Panc1 (cell line): ENCODE data around the gene CBL. TPM values are rescaled to one million over a fixed set of nuclear protein-coding genes. Genes with fewer than 3 reads are reported as not detected.

Experiments
- ATAC-seq: fragments of 200-7000 bp; cut with Tn5 transposase; 2 replicates; pipeline ENCODE4 v1.9.1; 2020; ENCODE audit warnings: mild to moderate bottlenecking, moderate library complexity
- BruUV-seq: library from RNA; stranded (reverse); fragments of 400-500 nt; replicated peaks from 2 replicates; lab custom pipeline; 2021; lab: Mats Ljungman, UMichigan
- CTCF ChIA-PET: fragments of 300-600 bp; sonication (Branson Sonifier 250); formaldehyde crosslinking; loops from one replicate; lab custom pipeline; 2022; ENCODE audit warnings: antibody characterized with exemption; lab: Charles Lee
- POLR2A ChIA-PET: fragments of 300-600 bp; sonication (Branson Sonifier 250); formaldehyde crosslinking; loops from one replicate; lab custom pipeline; 2022; ENCODE audit warnings: antibody characterized with exemption; lab: Charles Lee
- DNase-seq: peaks from one replicate; pipeline ENCODE4 v3.0.0-alpha.2; 2010; ENCODE audit warnings: low read depth, low spot score
- H3K27ac ChIP-seq: 2 replicates; pipeline ENCODE4 v1.5.1; 2011; ENCODE audit warnings: mild to moderate bottlenecking, low read length, inconsistent platforms
- H3K27me3 ChIP-seq: fragments of 200-500 bp; sonication (Bioruptor generic); 2 replicates; pipeline ENCODE4 v1.6.0; 2014; ENCODE audit warnings: low read length, inconsistent platforms; ENCODE audit not compliant: control insufficient read depth, insufficient read depth
- H3K36me3 ChIP-seq: fragments of 200-500 bp; sonication (Bioruptor generic); 2 replicates; pipeline ENCODE4 v1.5.1; 2014; ENCODE audit warnings: inconsistent platforms, mild to moderate bottlenecking, low read length, moderate library complexity; ENCODE audit not compliant: control insufficient read depth, insufficient read depth
- H3K4me1 ChIP-seq: 2 replicates; pipeline ENCODE4 v1.5.1; 2011; ENCODE audit warnings: inconsistent platforms, mild to moderate bottlenecking, low read length, moderate library complexity; ENCODE audit not compliant: control insufficient read depth, insufficient read depth
- H3K4me3 ChIP-seq, 2 experiments: 2 replicates each; pipeline ENCODE4 v1.5.1; 2011 to 2012; ENCODE audit warnings: low read depth in 2 of 2, low read length in 2 of 2, mild to moderate bottlenecking in 2 of 2, inconsistent platforms in 1 of 2, moderate library complexity in 1 of 2
- H3K9me3 ChIP-seq: fragments of 200-500 bp; sonication (Bioruptor generic); 2 replicates; pipeline ENCODE4 v1.5.1; 2014; ENCODE audit warnings: low read depth, mild to moderate bottlenecking, inconsistent platforms, low read length, moderate library complexity; ENCODE audit not compliant: control insufficient read depth, insufficient read depth
- CTCF ChIP-seq: fragments of 450-650 bp; IDR thresholded peaks from 2 replicates; pipeline ENCODE4 v1.5.1; 2017; ENCODE audit warnings: mild to moderate bottlenecking
- POLR2AphosphoS5 ChIP-seq: IDR thresholded peaks from 2 replicates; pipeline ENCODE4 v1.6.1; 2012; ENCODE audit warnings: mild to moderate bottlenecking, low read depth, low read length, moderate library complexity
- REST ChIP-seq, 2 experiments: IDR thresholded peaks; 2 replicates each; pipeline ENCODE4 v1.6.1; 2011 to 2012; ENCODE audit warnings: low read depth in 2 of 2, control low read depth in 1 of 2, low read length in 1 of 2, mild to moderate bottlenecking in 1 of 2, moderate library complexity in 1 of 2; ENCODE audit not compliant: insufficient read depth in 1 of 2
- SIN3A ChIP-seq: IDR thresholded peaks from 2 replicates; pipeline ENCODE4 v1.6.1; 2012; ENCODE audit warnings: low read depth, mild to moderate bottlenecking, low read length, moderate library complexity, borderline replicate concordance; ENCODE audit not compliant: insufficient read depth
- TCF7L2 ChIP-seq: IDR thresholded peaks from 2 replicates; pipeline ENCODE4 v1.6.1; 2011; ENCODE audit warnings: mild to moderate bottlenecking, low read depth, low read length, inconsistent platforms
- in situ Hi-C: cut with HindIII; loops from 2 replicates; pipeline ENCODE4 v1.10.0; 2016; ENCODE audit warnings: low sequenced_read_pairs, low pct_unique_long_range_greater_than_20kb
- intact Hi-C: fragments of 100-400 bp; cut with micrococcal nuclease; formaldehyde crosslinking; loops from one replicate; pipeline ENCODE4 v1.10.0; 2022; ENCODE audit not compliant: unreplicated experiment
- total RNA-seq: library from RNA; stranded (reverse); gene quantifications from one replicate; pipeline ENCODE4 v1.2.1, GENCODE V29; 2021; ENCODE audit not compliant: unreplicated experiment

The CBL gene
- total RNA-seq, 1 experiment from 2014 or later, result 69.9 TPM

GRCh38 chr11:119267645-119268044, 61.5 kb downstream of the CBL start:
- intact Hi-C loops, result no loop called here
- CTCF ChIA-PET, result no interaction called here
- H3K27ac ChIP-seq, result no peak overlapping the region
- no peak overlapping the region for H3K4me3 ChIP-seq
- TF ChIP-seq TCF7L2, result no peak
- TF ChIP-seq SIN3A, result no peak
- TF ChIP-seq POLR2AphosphoS5, result no peak
- no peak for TF ChIP-seq REST (IDR thresholded peaks at IDR 0.05; ENCODE audit: insufficient read depth in 1 of 2, low read depth in 2 of 2, low read length in 1 of 2)
- no peak for TF ChIP-seq CTCF
- BruUV-seq, result no TSS peak
- DNase-seq (no peak), ATAC-seq (no peak)
- H3K27me3 ChIP-seq, result no peaks in the 10 kb centered on the region
- no peaks in the 10 kb centered on the region; the same call in 1 of the 2 replicates for H3K36me3 ChIP-seq
- peaks cover 11% of the 10 kb centered on the region for H3K4me1 ChIP-seq
- POLR2A ChIA-PET, result no interaction called here
- H3K9me3 ChIP-seq, result no peaks in the 10 kb centered on the region
- in situ Hi-C loops, result no loop called here

DNA sequence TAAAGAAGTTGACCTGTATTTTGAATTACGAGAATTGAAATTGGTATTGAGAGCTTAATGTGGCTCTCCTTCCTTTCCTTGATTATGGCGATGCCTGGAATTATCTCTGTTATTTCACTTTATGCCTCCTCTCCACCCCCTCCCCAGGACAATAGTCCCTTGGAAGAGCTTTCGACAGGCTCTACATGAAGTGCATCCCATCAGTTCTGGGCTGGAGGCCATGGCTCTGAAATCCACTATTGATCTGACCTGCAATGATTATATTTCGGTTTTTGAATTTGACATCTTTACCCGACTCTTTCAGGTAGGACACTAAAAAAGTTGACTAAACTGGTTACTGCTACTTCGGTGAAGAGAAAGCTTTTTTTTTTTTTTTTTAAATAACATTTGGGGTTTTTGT, 67.6 kb downstream of the CBL start:
- H3K4me3 ChIP-seq, result no peak overlapping the region
- BruUV-seq, result no TSS peak
- in situ Hi-C loops, result no loop called here
- TF ChIP-seq SIN3A, result no peak
- no peak for TF ChIP-seq TCF7L2
- no peak for TF ChIP-seq POLR2AphosphoS5
- no peak for TF ChIP-seq REST (IDR thresholded peaks at IDR 0.05; ENCODE audit: insufficient read depth in 1 of 2, low read depth in 2 of 2, low read length in 1 of 2)
- no peak for TF ChIP-seq CTCF
- ChIA-PET CTCF (no interaction called here), POLR2A (interaction anchor here (0.6 kb wide), 1 partner anchor 58 kb away, joined by 6 read pairs; no protein-coding TSS in a partner anchor)
- peaks cover 17% of the 10 kb centered on the region; the same call in 1 of the 2 replicates for H3K36me3 ChIP-seq
- intact Hi-C loops, result no loop called here
- H3K4me1 ChIP-seq, result no peaks in the 10 kb centered on the region
- no peak for DNase-seq
- no peaks in the 10 kb centered on the region for H3K9me3 ChIP-seq
- no peaks in the 10 kb centered on the region for H3K27me3 ChIP-seq
- ATAC-seq, result no peak
- H3K27ac ChIP-seq, result no peak overlapping the region
